Fibroblast of skin of scalp (primary cell): ENCODE data around the gene ADAP1.
"Not testable (repeated sequence)": the region's sequence is repeated elsewhere in the genome, so short reads cannot be mapped to it uniquely, and the experiment has no call there.

ENCODE experiments used
- DNase-seq: peaks from one replicate; pipeline ENCODE4 v3.0.0-alpha.2; 2013

Gene ADAP1

GRCh38 chr7:958221-959200 lies 4.0 kb upstream of the ADAP1 start:
- DNase-seq = no peak

GRCh38 chr7:957418-958220 lies 3.1 kb upstream of the ADAP1 start:
- no peak for DNase-seq

GRCh38 chr7:956031-956430 lies 1.6 kb upstream of the ADAP1 start:
- no peak for DNase-seq

GRCh38 chr7:953547-954327 lies 743 bp downstream of the ADAP1 start:
- no peak for DNase-seq

- DNase-seq = no peak
These were observed 1.7 kb downstream of the ADAP1 start for GRCh38 chr7:952548-953441.

GRCh38 chr7:951881-952547 lies 2.5 kb downstream of the ADAP1 start:
- DNase-seq = no peak

GRCh38 chr7:949021-949934 lies 5.2 kb downstream of the ADAP1 start:
- no peak for DNase-seq

GRCh38 chr7:947391-948210 lies 6.9 kb downstream of the ADAP1 start:
- no peak for DNase-seq

GRCh38 chr7:946256-946996 lies 8.1 kb downstream of the ADAP1 start:
- DNase-seq = no peak

- DNase-seq = no peak
These were observed 8.8 kb downstream of the ADAP1 start for GRCh38 chr7:945556-946255.

GRCh38 chr7:945147-945555 lies 9.3 kb downstream of the ADAP1 start:
- no peak for DNase-seq

- DNase-seq = no peak
These were observed 9.7 kb downstream of the ADAP1 start for GRCh38 chr7:944744-945143.

GRCh38 chr7:943793-944192 lies 10.7 kb downstream of the ADAP1 start:
- DNase-seq = not testable (repeated sequence)

- DNase-seq = no peak
These were observed 13.7 kb downstream of the ADAP1 start for GRCh38 chr7:940599-941408.

- DNase-seq = no peak
These were observed 14.6 kb downstream of the ADAP1 start for GRCh38 chr7:939843-940242.

- DNase-seq = no peak
These were observed 15.8 kb downstream of the ADAP1 start for GRCh38 chr7:938546-939185.
